Measurements from ENCODE around the gene CDCA5.

- TF ChIP-seq CTCF (IDR thresholded peaks at IDR 0.05) (no peak), TCF7L2 (IDR thresholded peaks at IDR 0.05; ENCODE audit: low read depth, low read length) (no peak)
Observed at GRCh38 chr11:65045061-65045460, 38.8 kb downstream of the CDCA5 start.

All from Panc1 (cell line).